H1 (cell line): ENCODE data around the gene PACSIN2. TPM values are rescaled to one million over a fixed set of nuclear protein-coding genes. Genes with fewer than 3 reads are reported as not detected.

Source experiments
- CTCF ChIA-PET: fragments of 300-600 bp; sonication (Branson Sonifier 250); formaldehyde crosslinking; loops from one replicate; lab custom pipeline; 2021; ENCODE audit not compliant: partially characterized antibody; lab: Charles Lee
- POLR2A ChIA-PET: fragments of 300-600 bp; sonication (Branson Sonifier 250); formaldehyde crosslinking; loops from one replicate; lab custom pipeline; 2021; ENCODE audit warnings: inconsistent platforms; ENCODE audit not compliant: partially characterized antibody; lab: Charles Lee
- DNase-seq, 2 experiments: peaks; one replicate each; pipeline versions ENCODE4 v3.0.0 to v3.0.0-alpha.2; 2010 to 2022; ENCODE audit warnings: low spot score in 2 of 2, low read depth in 1 of 2, mixed read lengths in 1 of 2
- FAIRE-seq: peaks from 2 replicates; lab custom pipeline; 2011; peaks lifted over from hg19 to GRCh38; lab: Jason Lieb, UNC
- H2AFZ ChIP-seq: 2 replicates; pipeline ENCODE4 v1.8.1; 2012; ENCODE audit warnings: low read length, inconsistent platforms
- H2AK5ac ChIP-seq: 2 replicates; pipeline ENCODE4 v1.6.1; 2013; ENCODE audit warnings: low read depth, low read length
- H2BK120ac ChIP-seq: replicated peaks from 2 replicates; pipeline ENCODE3; 2013; ENCODE audit warnings: low read depth, low read length, inconsistent platforms
- H2BK12ac ChIP-seq: 2 replicates; pipeline ENCODE4 v1.6.1; 2013; ENCODE audit warnings: low read depth, low read length
- H2BK15ac ChIP-seq: 2 replicates; pipeline ENCODE4 v1.6.1; 2013; ENCODE audit warnings: low read length
- H2BK20ac ChIP-seq: 2 replicates; pipeline ENCODE4 v1.6.1; 2013; ENCODE audit warnings: low read length
- H2BK5ac ChIP-seq: 2 replicates; pipeline ENCODE4 v1.6.1; 2013; ENCODE audit warnings: low read depth, low read length
- H3K14ac ChIP-seq: 2 replicates; pipeline ENCODE4 v1.6.1; 2013; ENCODE audit warnings: inconsistent platforms; ENCODE audit not compliant: insufficient read length
- H3K18ac ChIP-seq: 2 replicates; pipeline ENCODE4 v1.6.1; 2013; ENCODE audit warnings: low read length; ENCODE audit errors: extremely low read depth
- H3K23ac ChIP-seq: 2 replicates; pipeline ENCODE4 v1.6.1; 2013; ENCODE audit warnings: inconsistent platforms; ENCODE audit not compliant: insufficient read length
- H3K23me2 ChIP-seq: 2 replicates; pipeline ENCODE4 v1.6.1; 2013; ENCODE audit warnings: low read depth, low read length
- H3K27ac ChIP-seq: 2 replicates; pipeline ENCODE4 v1.6.1; 2011; ENCODE audit warnings: low read depth, low read length, inconsistent platforms
- H3K27me3 ChIP-seq, 4 experiments: replicated peaks in 1 of 4; 1 replicate in 1 of 4; 2 replicates in 3 of 4; pipeline versions ENCODE4 v1.6.1 to v1.8.1; 2011 to 2013; ENCODE audit warnings: low read length in 3 of 4, mild to moderate bottlenecking in 3 of 4, inconsistent platforms in 2 of 4, mixed read lengths in 2 of 4, moderate library complexity in 1 of 4; ENCODE audit not compliant: control insufficient read depth in 3 of 4, insufficient read depth in 3 of 4; ENCODE audit errors: extremely low read depth in 1 of 4
- H3K36me3 ChIP-seq, 4 experiments: 2 replicates each; pipeline versions ENCODE4 v1.6.1 to v1.8.1; 2011 to 2013; ENCODE audit warnings: mild to moderate bottlenecking in 4 of 4, low read length in 3 of 4, moderate library complexity in 2 of 4, control low read depth in 1 of 4, inconsistent platforms in 1 of 4; ENCODE audit not compliant: insufficient read depth in 4 of 4, control insufficient read depth in 2 of 4
- H3K4ac ChIP-seq: replicated peaks from 2 replicates; pipeline ENCODE3; 2013; ENCODE audit warnings: low read length, low read depth, mixed read lengths, inconsistent platforms; ENCODE audit not compliant: insufficient read length
- H3K4me1 ChIP-seq, 4 experiments: replicated peaks in 1 of 4; 1 replicate in 1 of 4; 2 replicates in 3 of 4; pipeline versions ENCODE4 v1.6.1 to v1.8.1; 2011 to 2013; ENCODE audit warnings: low read length in 3 of 4, inconsistent platforms in 2 of 4, mixed read lengths in 1 of 4; ENCODE audit not compliant: insufficient read depth in 4 of 4, control insufficient read depth in 3 of 4
- H3K4me2 ChIP-seq, 2 experiments: 2 replicates each; pipeline versions ENCODE4 v1.6.1 to v1.8.1; 2011 to 2013; ENCODE audit warnings: low read depth in 2 of 2, low read length in 2 of 2, control low read depth in 1 of 2, inconsistent platforms in 1 of 2, mild to moderate bottlenecking in 1 of 2; ENCODE audit not compliant: insufficient read depth in 1 of 2
- H3K4me3 ChIP-seq, 4 experiments: fragments of 200-600, 300-600 bp in 1 of 4; sonication (generic), shearing (Covaris generic), sonication (Bioruptor Twin) in 1 of 4; 2 replicates each; pipeline versions ENCODE4 v1.5.1 to v1.8.1; 2011 to 2016; ENCODE audit warnings: low read length in 4 of 4, low read depth in 3 of 4, control low read depth in 2 of 4, inconsistent platforms in 2 of 4, mild to moderate bottlenecking in 2 of 4, mixed read lengths in 1 of 4, moderate library complexity in 1 of 4; ENCODE audit not compliant: insufficient read depth in 2 of 4; ENCODE audit errors: extremely low read depth in 1 of 4
- H3K56ac ChIP-seq: replicated peaks from 2 replicates; pipeline ENCODE3; 2013; ENCODE audit warnings: low read depth, mild to moderate bottlenecking, mixed read lengths, low read length, inconsistent platforms; ENCODE audit not compliant: insufficient read length
- H3K79me1 ChIP-seq: 2 replicates; pipeline ENCODE4 v1.6.1; 2013; ENCODE audit warnings: low read depth, low read length, control low read depth
- H3K79me2 ChIP-seq, 2 experiments: 2 replicates each; pipeline versions ENCODE4 v1.6.1 to v1.8.1; 2012 to 2013; ENCODE audit warnings: low read length in 2 of 2, mild to moderate bottlenecking in 2 of 2, inconsistent platforms in 1 of 2; ENCODE audit not compliant: insufficient read depth in 2 of 2, control insufficient read depth in 1 of 2
- H3K9ac ChIP-seq, 4 experiments: replicated peaks in 1 of 4; 1 replicate in 1 of 4; 2 replicates in 3 of 4; pipeline versions ENCODE4 v1.6.1 to v1.8.1; 2011 to 2013; ENCODE audit warnings: low read depth in 3 of 4, low read length in 3 of 4, control low read depth in 2 of 4, mild to moderate bottlenecking in 2 of 4, moderate library complexity in 2 of 4, inconsistent platforms in 1 of 4; ENCODE audit errors: extremely low read depth in 1 of 4
- H3K9me3 ChIP-seq, 2 experiments: 2 replicates each; pipeline versions ENCODE4 v1.6.1 to v1.8.1; 2012 to 2013; ENCODE audit warnings: mild to moderate bottlenecking in 2 of 2, moderate library complexity in 2 of 2, control low read depth in 1 of 2, inconsistent platforms in 1 of 2, low read depth in 1 of 2, low read length in 1 of 2, mixed read lengths in 1 of 2; ENCODE audit not compliant: insufficient read depth in 2 of 2
- H4K20me1 ChIP-seq, 2 experiments: replicated peaks in 1 of 2; 2 replicates each; pipeline versions ENCODE3 to v1.8.1; 2011 to 2013; ENCODE audit warnings: inconsistent platforms in 2 of 2, low read length in 2 of 2, mild to moderate bottlenecking in 1 of 2; ENCODE audit not compliant: insufficient read depth in 2 of 2, control insufficient read depth in 1 of 2
- H4K5ac ChIP-seq: 2 replicates; pipeline ENCODE4 v1.6.1; 2013; ENCODE audit warnings: low read length, low read depth, mixed read lengths, inconsistent platforms; ENCODE audit not compliant: insufficient read length
- H4K8ac ChIP-seq: 2 replicates; pipeline ENCODE4 v1.8.0; 2013; ENCODE audit warnings: mild to moderate bottlenecking, moderate library complexity, low read length, inconsistent platforms; ENCODE audit not compliant: insufficient read depth; ENCODE audit errors: extremely low read depth
- H4K91ac ChIP-seq: replicated peaks from 2 replicates; pipeline ENCODE3; 2013; ENCODE audit warnings: low read length, mixed read lengths, inconsistent platforms; ENCODE audit not compliant: insufficient read length
- SP2 ChIP-seq: IDR thresholded peaks from 2 replicates; pipeline ENCODE4 v1.6.1; 2012; ENCODE audit warnings: mild to moderate bottlenecking, low read length, inconsistent platforms
- WGBS, 2 experiments: shearing (Covaris generic) in 1 of 2; methylation state at CpG; one replicate each; pipeline versions ENCODE4 v1.1.6 to v1.1.7; 2013 to 2015; ENCODE audit warnings: low lambda C conversion rate in 2 of 2, mixed read lengths in 2 of 2, inconsistent platforms in 1 of 2, low coverage in 1 of 2, missing lambda C conversion rate in 1 of 2; ENCODE audit not compliant: insufficient replicate concordance in 2 of 2, insufficient coverage in 1 of 2, insufficient read length in 1 of 2; ENCODE audit errors: extremely low coverage in 1 of 2, missing lambda C conversion rate in 1 of 2; 5-methylcytosine and 5-hydroxymethylcytosine counted together
- polyA plus RNA-seq, 7 experiments: library from polyadenylated mRNA; depleted of rRNA in 3 of 7; stranded (reverse) in 5 of 7; unstranded in 2 of 7; fragments of >200 nt in 5 of 7; fragments of 200-250 nt in 2 of 7; gene quantifications; 1 replicate in 5 of 7; 2 replicates in 1 of 7; 4 replicates in 1 of 7; pipeline versions ENCODE4 v1.2.1 to v1.2.3, GENCODE V29; 2011 to 2013; ENCODE audit warnings: missing spikeins in 2 of 7, mixed read lengths in 2 of 7
- total RNA-seq: library from RNA; stranded (reverse); fragmentation: NEBNext Ultra II Directional; extraction: Animal tissue kit (Norgen Biotek cat#: 25700); gene quantifications from 2 replicates; pipeline ENCODE4 v1.2.1, GENCODE V29; 2021

PACSIN2 gene
- total and polyA plus RNA-seq, 2 of the 8 experiments (the other 6 are each of a cell fraction or from before 2014, with no cell fraction given): 44.8 to 64.2 TPM

DNA sequence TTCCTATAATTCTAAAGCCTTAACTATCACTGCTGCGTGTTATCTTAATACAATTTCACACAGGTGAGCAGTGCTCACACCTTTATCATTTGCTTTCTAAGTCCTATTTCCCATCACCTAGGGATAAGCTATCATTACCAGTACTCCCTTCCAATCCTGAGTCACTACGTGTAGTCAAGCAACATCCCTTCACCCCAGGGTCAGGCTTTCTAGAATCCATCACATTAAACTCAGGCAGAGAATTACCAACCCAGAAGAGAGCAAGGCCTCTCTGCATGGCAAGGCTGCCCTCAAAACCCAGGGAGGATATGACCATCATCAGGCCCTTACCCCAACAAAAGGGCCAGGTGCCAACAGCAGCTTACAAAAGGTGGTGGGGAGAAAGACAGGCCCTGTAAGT lies 9.8 kb downstream of the PACSIN2 start:
- no peak overlapping the region for H2BK12ac ChIP-seq
- H3K79me2 ChIP-seq: peaks cover 32 to 99% of the 10 kb centered on the region in 2 experiments
- DNase-seq (no peak), FAIRE-seq (no peak)
- no peaks in the 10 kb centered on the region for H3K9me3 ChIP-seq
- no peak overlapping the region for H2AK5ac ChIP-seq
- ChIA-PET POLR2A (interaction anchor here (0.6 to 8.8 kb wide), 3 partner anchors 10 to 39 kb away, joined by 3 to 94 read pairs (median 4); partner anchors contain the start of gene PACSIN2), CTCF (interaction anchor here (0.5 to 2.2 kb wide), 9 partner anchors 9 to 95 kb away, joined by 3 to 8 read pairs (median 3); no protein-coding TSS in a partner anchor)
- H3K23ac ChIP-seq: no peak overlapping the region
- H3K4me3 ChIP-seq: no peak overlapping the region
- peaks cover 31% of the 10 kb centered on the region for H3K79me1 ChIP-seq
- peaks cover 11 to 36% (median 29%) of the 10 kb centered on the region in 4 experiments for H3K4me1 ChIP-seq
- H3K18ac ChIP-seq: peak overlapping the region; percentile 15
- no peaks in the 10 kb centered on the region for H3K27me3 ChIP-seq
- H3K56ac ChIP-seq: no peak overlapping the region
- no peak overlapping the region for H2BK20ac ChIP-seq
- H2BK120ac ChIP-seq: no peak overlapping the region
- no peak overlapping the region for H3K27ac ChIP-seq
- no peaks in the 10 kb centered on the region for H3K36me3 ChIP-seq
- H2BK15ac ChIP-seq: no peak overlapping the region
- no peak overlapping the region for H4K5ac ChIP-seq
- H3K4ac ChIP-seq: no peak overlapping the region
- H3K9ac ChIP-seq: no peak overlapping the region
- H4K20me1 ChIP-seq: peaks cover 13 to 33% of the 10 kb centered on the region in 2 experiments
- H4K8ac ChIP-seq: no peak overlapping the region
- WGBS, 2 experiments: 69% methylated on average over 2 of the region's 2 CpGs; no CpG with 5 or more reads in 1 of the 2 experiments
- H4K91ac ChIP-seq: no peak overlapping the region
- H3K23me2 ChIP-seq: no peaks in the 10 kb centered on the region
- TF ChIP-seq SP2: no peak
- 0 out of 4 replicates have a peak overlapping the region, but pooled peaks of 1 of the 2 experiments have one; percentile 37 for H3K4me2 ChIP-seq
- H2BK5ac ChIP-seq: no peak overlapping the region
- H2AFZ ChIP-seq: no peak overlapping the region
- H3K14ac ChIP-seq: no peak overlapping the region
